ENCODE measurements around the gene DIS3L2. TPM values are rescaled to one million over a fixed set of nuclear protein-coding genes. Genes with fewer than 3 reads are reported as not detected.

The DIS3L2 gene
- total and polyA plus RNA-seq, 2 of the 4 experiments (the other 2 are of a cell fraction) = 14.7 to 19.2 TPM

DNA sequence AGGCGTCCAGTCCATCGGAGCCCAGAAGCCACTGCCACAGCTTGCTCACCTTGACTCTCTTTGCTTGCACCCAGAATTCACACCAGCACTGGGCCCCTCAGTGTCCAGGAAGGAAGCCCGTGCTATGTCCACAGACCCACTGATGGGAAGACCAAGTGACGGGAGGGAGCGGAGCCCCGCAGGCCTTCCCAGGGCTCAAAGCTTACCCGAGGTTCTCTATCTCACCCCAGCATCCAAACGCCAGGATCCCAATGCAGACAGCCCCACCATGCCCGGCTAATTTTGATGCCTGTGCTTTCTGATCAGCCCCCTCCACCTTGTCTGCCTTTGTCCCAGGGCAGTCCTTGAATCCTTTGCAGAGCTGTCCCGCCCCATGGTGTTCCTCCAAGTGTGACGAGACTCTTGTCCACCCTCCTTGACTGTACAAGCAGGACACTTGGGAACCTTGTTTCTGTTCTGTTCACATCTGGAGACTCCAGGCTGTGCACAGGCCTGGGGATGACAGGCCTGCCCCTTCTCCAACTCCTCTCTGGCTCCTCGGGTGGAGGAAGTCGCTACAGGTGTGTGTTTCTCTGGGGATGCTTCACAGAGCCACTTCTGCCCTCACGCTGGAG is 47.3 kb upstream of the DIS3L2 start:
- no peak for DNase-seq

More for the DNA sequence above, 47.3 kb upstream of the DIS3L2 start:
- H4K20me1 ChIP-seq (ENCODE audit: insufficient read depth, low read length) = no peaks in the 10 kb centered on the region
- ChIA-PET POLR2A (ENCODE audit: unreplicated experiment) (no interaction called here), CTCF (no interaction called here)
- H3K27me3 ChIP-seq (ENCODE audit: control insufficient read depth, insufficient read depth, low read length) = peaks cover 38% of the 10 kb centered on the region
- H3K4me1 ChIP-seq (ENCODE audit: control insufficient read depth, insufficient read depth, low read length) = no peaks in the 10 kb centered on the region
- H3K23ac ChIP-seq (ENCODE audit: low read depth, low read length) = no peak overlapping the region
- no peak overlapping the region for H4K91ac ChIP-seq (ENCODE audit: insufficient read depth, low read depth, low read length)
- H4K8ac ChIP-seq (ENCODE audit: low read depth in 2 of 2, low read length in 2 of 2) = no peak overlapping the region
- no peak overlapping the region for H3K14ac ChIP-seq (replicated peaks; ENCODE audit: low read depth, low read length)
- H3K36me3 ChIP-seq (ENCODE audit: control insufficient read depth, insufficient read depth, low read length) = no peaks in the 10 kb centered on the region
- dilution Hi-C loops (cut with HindIII; ENCODE audit: low sequenced_read_pairs, unreplicated experiment) = no loop called here
- TF ChIP-seq BHLHE40 (IDR thresholded peaks at IDR 0.05; ENCODE audit: low read depth, low read length) = no peak
- no peak for TF ChIP-seq MAFK (IDR thresholded peaks at IDR 0.05; ENCODE audit: low read depth, low read length)
- TF ChIP-seq RFX5 (IDR thresholded peaks at IDR 0.05; ENCODE audit: low read depth, low read length) = no peak
- no peak for TF ChIP-seq FOS (IDR thresholded peaks at IDR 0.05; ENCODE audit: low read depth, low read length)
- no peak for TF ChIP-seq CHD1 (IDR thresholded peaks at IDR 0.05; ENCODE audit: low read depth, low read length)
- no peak overlapping the region for H3K4ac ChIP-seq (ENCODE audit: low read depth, low read length)
- H3K18ac ChIP-seq (ENCODE audit: low read depth, low read length) = no peak overlapping the region
- H2AFZ ChIP-seq (replicated peaks; ENCODE audit: low read length, poor library complexity) = no peak overlapping the region
- intact Hi-C loops (cut with micrococcal nuclease) = no loop called here
- no peak for ATAC-seq (ENCODE audit: low read depth)
- no peaks in the 10 kb centered on the region for H3K9me1 ChIP-seq (ENCODE audit: insufficient read depth, low read length)
- in situ Hi-C loops (cut with MboI; ENCODE audit: low sequenced_read_pairs) = no loop called here
- no peak overlapping the region for H3K4me3 ChIP-seq (ENCODE audit: insufficient read depth, low read depth, low read length)
- H2BK20ac ChIP-seq (ENCODE audit: low read depth, low read length) = no peak overlapping the region
- no peak overlapping the region for H2BK120ac ChIP-seq (ENCODE audit: low read depth, low read length)
- H3K79me1 ChIP-seq (ENCODE audit: low read depth in 1 of 2, low read length in 2 of 2) = no peaks in the 10 kb centered on the region
- no TSS peak for BruUV-seq (replicated peaks)
- no peak overlapping the region for H2BK15ac ChIP-seq (ENCODE audit: low read depth, low read length)
- no peak overlapping the region for H2BK5ac ChIP-seq (ENCODE audit: low read depth, low read length, poor library complexity, severe bottlenecking)
- WGBS, 2 experiments (ENCODE audit: extremely low coverage in 2 of 2, insufficient read length in 1 of 2) = 92% methylated on average over 2 of the region's 14 CpGs; no CpG with 5 or more reads in 1 of the 2 experiments
- no peak overlapping the region for H3K9ac ChIP-seq (ENCODE audit: low read depth, low read length)
- H3K4me2 ChIP-seq (ENCODE audit: low read depth, low read length) = no peak overlapping the region
- no peak overlapping the region for H3K27ac ChIP-seq (ENCODE audit: insufficient read depth, low read length)
- no peak overlapping the region for H2AK5ac ChIP-seq (ENCODE audit: low read depth, low read length)
- no peaks in the 10 kb centered on the region for H3K9me3 ChIP-seq (ENCODE audit: control insufficient read depth, insufficient read depth, low read length)
- H3K56ac ChIP-seq (ENCODE audit: extremely low read depth, insufficient read depth, low read length) = no peak overlapping the region
- no peak overlapping the region for H2AK9ac ChIP-seq (replicated peaks; ENCODE audit: low read depth, low read length, poor library complexity)
- no peak overlapping the region for H4K5ac ChIP-seq (ENCODE audit: low read depth, low read length)
